Endothelial cell of umbilical vein (primary cell): ENCODE measurements around the gene TOB1. TPM values are rescaled to one million over a fixed set of nuclear protein-coding genes. Genes with fewer than 3 reads are reported as not detected.

Experiments used
- BruUV-seq: library from RNA; stranded (reverse); fragments of 400-500 nt; replicated peaks from 2 replicates; lab custom pipeline; 2021; lab: Mats Ljungman, UMichigan
- CTCF ChIA-PET: fragments of 300-600, 350-600 bp; sonication (Branson Sonifier 250); formaldehyde crosslinking; loops from one replicate; lab custom pipeline; 2021; ENCODE audit warnings: antibody characterized with exemption, inconsistent platforms; lab: Charles Lee
- POLR2A ChIA-PET: fragments of 300-600, 350-600 bp; sonication (Branson Sonifier 250); formaldehyde crosslinking; loops from one replicate; lab custom pipeline; 2021; ENCODE audit warnings: antibody characterized with exemption, inconsistent platforms; lab: Charles Lee
- DNase-seq: peaks from one replicate; pipeline ENCODE4 v3.0.0-alpha.2; 2011; ENCODE audit warnings: low read depth, low spot score
- FAIRE-seq: peaks from 2 replicates; lab custom pipeline; 2011; peaks lifted over from hg19 to GRCh38; lab: Jason Lieb, UNC
- H2AFZ ChIP-seq: 2 replicates; pipeline ENCODE4 v1.6.0; 2012; ENCODE audit warnings: low read depth, low read length, control low read depth, inconsistent platforms
- H3K27ac ChIP-seq: 2 replicates; pipeline ENCODE4 v1.5.1; 2011; ENCODE audit warnings: low read depth, mild to moderate bottlenecking, control low read depth, low read length, moderate library complexity; ENCODE audit not compliant: insufficient read depth
- H3K27me3 ChIP-seq, 2 experiments: 2 replicates each; pipeline versions ENCODE4 v1.6.0 to v1.6.1; 2011; ENCODE audit warnings: low read length in 2 of 2, mixed read lengths in 1 of 2; ENCODE audit not compliant: control insufficient read depth in 2 of 2, insufficient read depth in 2 of 2
- H3K36me3 ChIP-seq, 2 experiments: 2 replicates in 1 of 2; 3 replicates in 1 of 2; pipeline ENCODE4 v1.5.1; 2011; ENCODE audit warnings: low read length in 2 of 2, mild to moderate bottlenecking in 1 of 2, moderate library complexity in 1 of 2; ENCODE audit not compliant: control insufficient read depth in 2 of 2, insufficient read depth in 2 of 2; ENCODE audit errors: extremely low read depth in 1 of 2
- H3K4me1 ChIP-seq: 3 replicates; pipeline ENCODE4 v1.5.1; 2011; ENCODE audit warnings: mild to moderate bottlenecking, low read length; ENCODE audit not compliant: control insufficient read depth, insufficient read depth; ENCODE audit errors: extremely low read depth
- H3K4me2 ChIP-seq: 2 replicates; pipeline ENCODE4 v1.6.1; 2011; ENCODE audit warnings: low read length, control low read depth, mixed read lengths; ENCODE audit not compliant: insufficient read depth
- H3K4me3 ChIP-seq, 3 experiments: fragments of 200-600 bp in 1 of 3; sonication (generic), shearing (Covaris generic) in 1 of 3; replicated peaks in 1 of 3; 2 replicates each; pipeline ENCODE4 v1.5.1; 2011 to 2016; ENCODE audit warnings: control low read depth in 3 of 3, low read length in 3 of 3, mild to moderate bottlenecking in 2 of 3, inconsistent platforms in 1 of 3, low read depth in 1 of 3, moderate library complexity in 1 of 3; ENCODE audit not compliant: insufficient read depth in 1 of 3
- H3K79me2 ChIP-seq: 2 replicates; pipeline ENCODE4 v1.6.0; 2012; ENCODE audit warnings: low read length, inconsistent platforms; ENCODE audit not compliant: control insufficient read depth, insufficient read depth
- H3K9ac ChIP-seq: replicated peaks from 2 replicates; pipeline ENCODE3; 2011; ENCODE audit warnings: low read length, control low read depth; ENCODE audit not compliant: insufficient read depth; ENCODE audit errors: extremely low read depth
- H3K9me1 ChIP-seq: replicated peaks from 3 replicates; pipeline ENCODE4 v1.6.0; 2011; ENCODE audit warnings: mild to moderate bottlenecking, low read length; ENCODE audit not compliant: control insufficient read depth, insufficient read depth; ENCODE audit errors: extremely low read depth
- H3K9me3 ChIP-seq: replicated peaks from 2 replicates; pipeline ENCODE4 v1.5.1; 2012; ENCODE audit warnings: low read length, inconsistent platforms; ENCODE audit not compliant: control insufficient read depth, insufficient read depth
- H4K20me1 ChIP-seq: replicated peaks from 2 replicates; pipeline ENCODE3; 2011; ENCODE audit warnings: mild to moderate bottlenecking, low read length; ENCODE audit not compliant: control insufficient read depth, insufficient read depth; ENCODE audit errors: extremely low read depth
- EZH2 ChIP-seq: IDR thresholded peaks from 2 replicates; pipeline ENCODE4 v1.6.1; 2012; ENCODE audit warnings: borderline replicate concordance, low read depth, mild to moderate bottlenecking, moderate library complexity, low read length, inconsistent platforms; ENCODE audit not compliant: severe bottlenecking
- GATA2 ChIP-seq: IDR thresholded peaks from 2 replicates; pipeline ENCODE4 v1.7.0; 2011; ENCODE audit warnings: low read depth, mild to moderate bottlenecking, moderate library complexity, mixed read lengths, low read length; ENCODE audit not compliant: insufficient read length, insufficient read depth
- MYC ChIP-seq: IDR thresholded peaks from one replicate; pipeline ENCODE4 v1.6.1; 2011; ENCODE audit warnings: mild to moderate bottlenecking, low read depth, low read length
- POLR2A ChIP-seq: IDR thresholded peaks from 2 replicates; pipeline ENCODE4 v1.6.1; 2012; ENCODE audit warnings: low read depth, mild to moderate bottlenecking, control low read depth, low read length
- POLR2AphosphoS5 ChIP-seq: IDR thresholded peaks from 2 replicates; pipeline ENCODE4 v1.6.1; 2012; ENCODE audit warnings: low read depth, mild to moderate bottlenecking, control low read depth, low read length, moderate library complexity; ENCODE audit not compliant: insufficient read depth
- dilution Hi-C: fragments of 300-500 bp; cut with MboI; formaldehyde crosslinking; loops from one replicate; pipeline ENCODE4 v1.15.0; 2019; ENCODE audit warnings: low sequenced_read_pairs; ENCODE audit not compliant: extremely low pct_ligation_motif_present
- intact Hi-C: fragments of 100-400 bp; cut with micrococcal nuclease; formaldehyde crosslinking; loops from one replicate; pipeline ENCODE4 v1.10.0; 2022
- polyA plus RNA-seq, 4 experiments: library from polyadenylated mRNA; depleted of rRNA in 3 of 4; stranded (reverse) in 3 of 4; unstranded in 1 of 4; fragments of >200 nt; gene quantifications; 2 replicates each; pipeline versions ENCODE4 v1.2.1 to v1.2.3, GENCODE V29; 2011 to 2012; ENCODE audit warnings: missing spikeins in 1 of 4
- total RNA-seq: library from RNA; stranded (reverse); gene quantifications from 2 replicates; pipeline ENCODE4 v1.2.3, GENCODE V29; 2021
- TF ChIP-seq, protein P1 (sequence below): IDR thresholded peaks from 2 replicates; pipeline ENCODE4 v1.6.1; 2011; ENCODE audit not compliant: insufficient read depth, insufficient read length
- TF ChIP-seq, protein P2 (sequence below), 2 donors: IDR thresholded peaks; 1 replicate in 1 of 2; 2 replicates in 1 of 2; pipeline ENCODE4 v1.5.1; 2011; ENCODE audit warnings: low read length in 2 of 2, mild to moderate bottlenecking in 2 of 2, moderate library complexity in 2 of 2, control low read depth in 1 of 2, inconsistent platforms in 1 of 2, low read depth in 1 of 2; ENCODE audit not compliant: insufficient read depth in 1 of 2; ENCODE audit errors: extremely low read depth in 1 of 2

Gene TOB1
- total and polyA plus RNA-seq, 2 donors (not counting 3 experiments of a cell fraction or from before 2014, with no cell fraction given), result 3.3 to 12.9 TPM

DNA sequence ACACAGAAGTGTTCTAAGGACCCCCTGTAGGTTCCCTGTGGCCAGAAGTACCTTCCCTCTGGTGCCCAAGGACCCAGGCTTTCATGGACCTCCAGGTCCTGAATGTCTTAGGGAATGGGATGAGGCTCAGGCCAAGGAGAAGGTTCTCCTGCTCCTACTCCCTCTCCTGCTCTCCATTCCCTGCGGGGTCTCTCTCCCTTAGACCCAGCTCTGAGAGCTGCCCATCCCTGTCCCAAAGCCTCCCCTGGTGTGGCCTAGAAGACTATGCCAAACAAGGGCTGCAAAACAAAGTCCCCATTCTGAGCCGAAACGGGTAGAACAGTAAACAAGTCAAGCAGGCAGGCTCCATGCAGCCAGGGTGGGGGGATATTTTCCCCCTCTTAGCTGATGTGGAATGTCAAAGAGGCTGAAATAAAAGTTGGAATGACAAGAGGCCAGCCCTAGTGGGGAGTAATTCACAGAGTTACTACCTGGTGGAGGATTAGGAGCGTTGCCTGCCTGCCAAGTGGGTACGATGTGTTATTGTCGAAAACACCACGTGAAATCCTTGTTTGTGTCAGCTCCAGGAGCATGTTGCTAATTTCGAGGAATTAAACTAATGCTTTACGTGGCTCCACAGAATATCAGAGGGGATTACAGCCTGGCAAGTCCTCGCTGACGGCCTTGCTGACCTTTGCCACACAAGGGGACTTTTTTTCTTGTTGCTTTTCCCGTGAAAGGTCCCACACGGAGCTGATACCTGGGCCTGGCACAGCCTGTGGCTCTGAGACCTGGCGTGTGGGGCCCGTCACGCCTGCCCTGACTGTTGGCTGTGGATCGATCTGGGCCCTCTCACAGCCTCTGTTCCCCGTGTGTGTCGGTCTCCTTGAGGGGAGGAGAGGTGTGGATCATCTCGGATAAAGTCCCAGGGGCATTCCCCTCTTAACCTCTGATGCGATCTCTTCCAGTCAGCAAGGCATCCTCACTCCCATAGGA lies 27.9 kb downstream of the TOB1 start:
- FAIRE-seq (no peak), DNase-seq (no peak)
- intact Hi-C loops (no loop called here), dilution Hi-C loops (no loop called here)
- Histone ChIP-seq H3K27me3 (no peaks in the 10 kb centered on the region), H2AFZ (no peak overlapping the region), H3K9ac (no peak overlapping the region), H3K79me2 (no peaks in the 10 kb centered on the region), H3K4me2 (no peak overlapping the region), H3K4me3 (no peak overlapping the region), H3K4me1 (no peaks in the 10 kb centered on the region), H3K36me3 (no peaks in the 10 kb centered on the region), H3K9me3 (no peaks in the 10 kb centered on the region), H4K20me1 (no peaks in the 10 kb centered on the region), H3K27ac (no peak overlapping the region), H3K9me1 (no peaks in the 10 kb centered on the region)
- TF ChIP-seq, protein P1, sequence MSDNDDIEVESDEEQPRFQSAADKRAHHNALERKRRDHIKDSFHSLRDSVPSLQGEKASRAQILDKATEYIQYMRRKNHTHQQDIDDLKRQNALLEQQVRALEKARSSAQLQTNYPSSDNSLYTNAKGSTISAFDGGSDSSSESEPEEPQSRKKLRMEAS, result no peak
- no peak for TF ChIP-seq MYC
- TF ChIP-seq GATA2, result no peak
- TF ChIP-seq POLR2A, result no peak
- CTCF ChIA-PET, result interaction anchor here (0.9 to 9.6 kb wide), 6 partner anchors 14 to 288 kb away, joined by 3 to 130 read pairs (median 4); no protein-coding TSS in a partner anchor
- no TSS peak for BruUV-seq
- POLR2A ChIA-PET, result no interaction called here

DNA sequence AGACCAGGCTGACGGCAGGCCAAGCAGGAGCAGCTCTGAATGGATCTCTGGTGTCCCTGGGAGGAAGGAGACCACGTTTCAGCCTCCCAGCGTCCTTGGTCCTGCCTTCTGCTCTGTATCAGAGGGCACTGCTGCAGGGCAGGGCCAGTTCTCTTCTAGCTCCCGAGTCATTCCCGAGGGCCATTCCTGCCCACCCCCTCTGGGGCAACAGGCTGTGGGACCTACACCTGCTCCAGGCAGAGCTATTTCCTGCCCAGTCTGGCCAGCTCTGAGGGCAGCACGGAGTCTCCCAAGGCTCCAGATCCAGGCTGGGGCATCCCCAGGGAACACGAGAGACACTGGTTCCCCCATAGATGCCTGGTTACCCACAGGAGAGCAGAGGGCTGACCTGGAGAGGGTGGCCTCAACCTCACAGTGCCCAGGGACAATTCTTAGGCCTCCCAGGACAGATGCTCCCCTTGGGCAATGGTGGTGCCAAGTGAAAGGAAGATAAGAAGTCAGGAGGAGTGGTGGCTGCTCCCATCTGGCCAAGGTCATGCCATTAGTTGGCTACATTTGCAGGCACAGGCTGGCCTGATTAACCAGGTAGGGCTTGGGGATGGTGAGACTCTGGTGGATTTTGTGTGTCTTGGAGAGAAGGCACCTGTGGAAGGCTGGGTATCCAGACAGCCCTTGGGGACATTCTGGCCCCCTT lies 28.7 kb downstream of the TOB1 start:
- CTCF ChIA-PET, result interaction anchor here (1.0 to 9.6 kb wide), 4 partner anchors 15 to 119 kb away, joined by 3 to 130 read pairs (median 4); no protein-coding TSS in a partner anchor
- no peaks in the 10 kb centered on the region for H3K9me1 ChIP-seq

More for the DNA sequence above, 28.7 kb downstream of the TOB1 start:
- no peaks in the 10 kb centered on the region for H4K20me1 ChIP-seq
- H3K4me1 ChIP-seq, result no peaks in the 10 kb centered on the region
- H3K27ac ChIP-seq, result no peak overlapping the region
- H3K79me2 ChIP-seq, result no peaks in the 10 kb centered on the region
- no peak overlapping the region for H2AFZ ChIP-seq
- H3K9me3 ChIP-seq, result no peaks in the 10 kb centered on the region
- FAIRE-seq (no peak), DNase-seq (no peak)
- H3K9ac ChIP-seq, result no peak overlapping the region
- no peak overlapping the region for H3K4me2 ChIP-seq
- H3K27me3 ChIP-seq, result no peaks in the 10 kb centered on the region
- H3K36me3 ChIP-seq, result no peaks in the 10 kb centered on the region
- POLR2A ChIA-PET, result no interaction called here
- dilution Hi-C loops, result no loop called here
- BruUV-seq, result no TSS peak
- no peak for TF ChIP-seq EZH2
- TF ChIP-seq MYC, result no peak
- TF ChIP-seq, protein P1, result no peak
- TF ChIP-seq GATA2, result no peak
- TF ChIP-seq, protein P2, sequence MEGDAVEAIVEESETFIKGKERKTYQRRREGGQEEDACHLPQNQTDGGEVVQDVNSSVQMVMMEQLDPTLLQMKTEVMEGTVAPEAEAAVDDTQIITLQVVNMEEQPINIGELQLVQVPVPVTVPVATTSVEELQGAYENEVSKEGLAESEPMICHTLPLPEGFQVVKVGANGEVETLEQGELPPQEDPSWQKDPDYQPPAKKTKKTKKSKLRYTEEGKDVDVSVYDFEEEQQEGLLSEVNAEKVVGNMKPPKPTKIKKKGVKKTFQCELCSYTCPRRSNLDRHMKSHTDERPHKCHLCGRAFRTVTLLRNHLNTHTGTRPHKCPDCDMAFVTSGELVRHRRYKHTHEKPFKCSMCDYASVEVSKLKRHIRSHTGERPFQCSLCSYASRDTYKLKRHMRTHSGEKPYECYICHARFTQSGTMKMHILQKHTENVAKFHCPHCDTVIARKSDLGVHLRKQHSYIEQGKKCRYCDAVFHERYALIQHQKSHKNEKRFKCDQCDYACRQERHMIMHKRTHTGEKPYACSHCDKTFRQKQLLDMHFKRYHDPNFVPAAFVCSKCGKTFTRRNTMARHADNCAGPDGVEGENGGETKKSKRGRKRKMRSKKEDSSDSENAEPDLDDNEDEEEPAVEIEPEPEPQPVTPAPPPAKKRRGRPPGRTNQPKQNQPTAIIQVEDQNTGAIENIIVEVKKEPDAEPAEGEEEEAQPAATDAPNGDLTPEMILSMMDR (IDR thresholded peaks at IDR 0.05; ENCODE audit: extremely low read depth in 1 of 2, insufficient read depth in 1 of 2, low read depth in 1 of 2, low read length in 2 of 2), result no peak
- TF ChIP-seq POLR2AphosphoS5, result no peak
- no peak overlapping the region for H3K4me3 ChIP-seq
- intact Hi-C loops, result no loop called here
